ENCODE data around the gene ASPSCR1. TPM values are rescaled to one million over a fixed set of nuclear protein-coding genes. Genes with fewer than 3 reads are reported as not detected.
"Not testable (repeated sequence)": the region's sequence is repeated elsewhere in the genome, so short reads cannot be mapped to it uniquely, and the experiment has no call there.

The ASPSCR1 gene
- total RNA-seq, 1 donor from 2014 or later: 19.0 TPM

DNA sequence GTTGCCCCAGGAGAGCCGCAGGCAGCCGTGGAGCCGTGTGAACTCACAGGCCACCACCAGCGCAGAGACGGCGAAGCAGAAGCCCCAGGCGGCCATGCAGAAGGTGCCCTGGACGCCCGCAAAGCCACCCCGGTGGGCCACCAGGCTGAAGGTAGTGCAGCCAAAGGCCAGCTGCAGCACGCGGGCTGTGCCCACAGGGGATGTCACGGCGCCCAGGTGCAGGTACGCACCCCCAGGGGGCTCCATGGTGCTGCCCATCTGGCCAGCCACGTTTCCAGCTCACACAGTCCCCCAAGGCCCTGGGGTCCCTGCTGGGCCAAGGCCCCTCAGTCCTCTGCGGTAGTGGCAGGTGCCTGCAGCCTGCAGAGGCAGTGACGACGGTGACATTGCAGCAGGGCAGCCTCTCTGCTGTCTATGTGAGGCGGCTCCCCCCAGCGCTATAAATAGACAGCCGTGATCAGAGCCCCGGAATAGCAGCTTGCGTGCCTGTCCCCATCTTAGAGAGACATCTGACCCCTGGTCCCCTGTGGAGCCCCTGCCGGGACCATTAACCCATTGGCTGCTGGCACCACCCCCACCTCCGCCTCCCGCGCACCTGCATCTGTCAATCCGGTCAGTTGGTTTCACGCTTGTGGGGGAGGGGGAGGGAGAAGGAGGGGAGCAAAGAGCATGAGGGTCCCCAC is 35.8 kb upstream of the ASPSCR1 start:
- no peak for ATAC-seq

DNA sequence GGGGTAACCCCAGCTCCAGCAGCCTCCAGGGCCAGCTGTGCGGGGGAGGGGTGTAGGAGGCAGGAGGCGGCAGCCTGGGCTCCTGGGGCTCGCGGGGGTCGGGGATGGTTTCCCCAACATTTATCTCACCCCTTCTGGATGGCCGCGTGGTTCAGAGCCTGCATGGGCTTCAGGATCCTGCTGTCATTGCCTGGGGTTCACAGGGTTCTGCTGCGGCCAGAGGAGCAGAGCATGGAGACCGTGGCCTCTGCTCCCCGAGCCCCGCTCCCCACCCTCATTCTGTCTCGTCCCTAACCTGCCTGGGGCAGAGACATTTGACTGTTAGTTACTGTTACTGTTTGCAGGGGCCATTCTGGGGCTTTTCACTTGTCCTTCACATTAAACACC is 35.3 kb upstream of the ASPSCR1 start:
- no peak for ATAC-seq

DNA sequence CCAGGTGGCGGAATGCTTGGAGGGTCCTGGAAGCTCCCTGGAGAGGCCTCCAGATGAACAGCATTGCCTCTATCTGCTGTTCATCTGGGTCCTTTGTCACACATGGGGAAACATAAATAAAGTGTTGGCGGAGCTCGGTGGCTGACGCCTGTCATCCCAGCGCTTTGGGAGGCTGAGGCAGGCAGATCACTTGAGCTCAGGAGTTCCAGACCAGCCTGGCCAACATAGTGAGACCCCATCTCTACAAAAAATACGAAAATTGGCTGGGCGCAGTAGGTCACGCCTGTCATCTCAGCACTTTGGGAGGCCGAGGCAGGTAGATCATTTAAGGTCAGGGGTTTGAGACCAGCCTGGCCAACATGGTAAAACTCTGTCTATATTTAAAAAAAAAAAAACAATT is 32.6 kb upstream of the ASPSCR1 start:
- ATAC-seq: no peak

DNA sequence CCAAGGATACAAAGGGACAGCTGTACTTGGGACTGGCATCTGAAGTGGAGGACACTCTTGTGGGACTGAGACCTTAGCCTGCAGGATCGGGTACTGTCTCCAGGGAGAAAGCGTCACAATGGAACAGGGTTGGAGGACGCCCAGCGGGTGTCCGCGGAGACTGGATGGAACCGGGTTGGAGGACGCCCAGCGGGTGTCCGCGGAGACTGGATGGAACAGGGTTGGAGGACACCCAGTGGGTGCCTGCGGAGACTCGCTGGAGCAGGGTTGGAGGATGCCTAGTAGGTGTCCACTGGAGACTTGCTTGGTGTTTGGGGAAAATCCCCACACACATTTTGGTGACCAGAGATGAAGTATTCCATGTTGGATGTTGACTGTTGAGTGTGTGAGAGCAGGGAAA is 30.2 kb upstream of the ASPSCR1 start, which contains the start of gene MYADML2:
MYADML2 (minus strand) TSS at position 45 of the 400 bp plus-strand sequence. CDS start 5,492 bp downstream, outside the sequence.
- no peak for ATAC-seq

DNA sequence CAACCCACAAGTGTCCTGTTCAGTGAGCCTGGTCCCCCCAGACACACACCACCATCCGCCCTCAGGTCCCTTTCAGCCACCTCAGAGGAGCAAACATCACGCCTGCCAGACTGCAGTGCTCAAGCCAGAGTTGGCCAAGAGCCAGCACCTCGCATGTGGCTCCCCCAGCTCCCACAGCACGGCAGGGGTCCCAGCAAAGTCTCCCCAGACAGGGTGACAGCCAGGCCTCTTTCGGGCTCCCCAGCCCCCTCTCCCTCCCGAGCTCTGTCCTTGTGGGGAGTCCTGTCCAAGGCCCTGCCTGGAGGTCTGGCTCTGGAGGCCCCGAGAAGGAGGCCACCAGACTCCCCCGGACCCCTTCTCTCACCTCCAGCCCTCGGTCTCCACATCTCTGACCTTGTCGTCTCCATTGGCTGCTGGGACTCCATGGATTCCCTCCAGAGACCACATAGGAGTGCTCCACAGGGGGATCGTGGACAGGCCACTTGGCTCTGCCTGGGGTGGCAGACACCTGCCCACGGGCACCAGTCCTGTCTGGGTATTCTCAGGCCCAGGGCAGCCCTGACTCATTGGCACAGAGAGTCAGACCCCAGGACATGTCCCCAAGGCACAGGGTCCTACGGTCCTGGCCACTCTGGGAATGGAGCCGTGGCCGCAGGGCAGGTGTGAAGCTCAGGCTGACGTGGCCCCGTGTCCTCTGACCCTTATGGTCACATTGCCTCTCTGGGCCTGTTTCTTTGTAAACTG is 28.6 kb upstream of the ASPSCR1 start:
- ATAC-seq: peak; percentile 5

DNA sequence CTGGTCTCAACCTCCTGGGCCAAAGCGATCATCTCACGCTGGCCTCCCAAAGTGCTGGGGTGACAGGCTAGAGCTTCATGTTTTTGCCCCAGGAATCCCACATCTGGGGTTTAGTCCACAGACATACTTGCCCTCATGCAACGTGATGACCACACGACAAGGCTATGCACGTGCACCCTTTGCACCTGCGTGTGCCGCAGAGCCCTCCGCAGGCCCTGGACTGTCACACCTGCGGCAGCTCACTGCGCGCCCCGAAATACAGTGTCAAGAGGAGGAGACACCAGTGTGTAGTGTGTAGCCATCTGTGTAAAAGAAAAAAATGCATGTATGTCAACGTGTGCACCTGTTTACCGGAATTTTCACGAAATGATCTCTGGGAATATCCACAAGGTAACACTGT is 26.9 kb upstream of the ASPSCR1 start:
- ATAC-seq: no peak

DNA sequence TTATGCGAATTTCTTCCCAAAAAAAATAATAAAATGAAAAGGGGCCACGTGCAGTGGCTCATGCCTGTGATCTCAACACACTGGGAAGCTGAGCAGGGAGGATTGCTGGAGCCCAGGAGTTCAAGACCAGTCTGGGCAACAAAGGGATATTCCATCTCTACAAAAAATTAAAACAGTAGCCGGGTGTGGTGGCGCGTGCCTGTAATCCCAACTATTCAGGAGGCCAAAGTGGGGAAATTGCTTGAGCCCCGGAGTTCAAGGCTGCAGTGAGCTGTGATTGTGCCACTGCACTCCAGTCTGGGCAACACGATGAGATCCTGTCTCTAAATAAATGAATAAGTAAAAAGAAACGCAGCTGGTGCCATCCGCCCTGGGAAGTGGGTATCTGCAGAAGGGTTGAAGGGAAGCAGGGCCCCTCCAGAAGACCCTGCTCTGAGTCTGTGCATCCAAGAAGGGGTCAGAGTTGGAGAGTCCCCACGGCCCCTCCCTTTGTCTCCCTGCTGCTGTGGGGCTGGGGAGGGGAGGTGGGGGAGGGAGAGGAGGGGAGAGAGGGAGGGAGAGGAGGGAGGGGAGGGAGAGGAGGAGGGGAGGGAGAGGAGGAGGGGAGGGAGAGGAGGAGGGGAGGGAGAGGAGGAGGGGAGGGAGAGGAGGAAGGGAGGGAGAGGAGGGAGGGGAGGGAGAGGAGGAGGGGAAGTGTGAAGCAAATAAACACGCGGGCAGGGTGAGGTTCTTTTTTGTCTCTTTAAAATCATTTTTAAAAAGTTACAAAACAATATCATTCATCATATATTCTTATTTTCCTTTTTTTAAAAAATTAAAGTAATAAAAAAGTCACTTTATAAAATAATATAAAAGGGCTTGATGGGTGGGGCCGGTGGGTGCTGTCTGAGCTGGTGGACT is 25.4 kb upstream of the ASPSCR1 start:
- ATAC-seq: no peak

DNA sequence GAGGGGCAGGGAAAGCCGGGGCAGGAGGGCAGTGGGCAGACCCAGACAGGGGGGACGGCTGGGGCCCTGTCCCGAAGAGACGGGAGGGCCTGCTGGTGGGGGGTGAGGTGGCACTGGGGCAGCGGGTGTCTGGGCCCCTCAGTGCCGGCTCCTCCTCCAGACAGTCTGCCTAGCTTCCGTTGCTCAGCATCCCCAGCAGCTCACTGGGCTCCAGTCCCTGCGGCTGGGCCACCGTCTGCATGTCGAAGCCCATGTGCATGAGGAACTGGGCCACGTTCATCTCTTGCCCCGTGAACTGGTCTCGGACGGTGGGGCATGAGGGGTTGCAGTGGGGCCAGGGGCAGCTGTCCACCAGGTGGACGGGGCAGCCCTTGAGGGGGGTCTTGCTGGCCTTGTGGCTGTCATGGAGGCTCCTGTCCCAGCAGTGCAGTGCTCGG is 24.6 kb upstream of the ASPSCR1 start:
- ATAC-seq: no peak

DNA sequence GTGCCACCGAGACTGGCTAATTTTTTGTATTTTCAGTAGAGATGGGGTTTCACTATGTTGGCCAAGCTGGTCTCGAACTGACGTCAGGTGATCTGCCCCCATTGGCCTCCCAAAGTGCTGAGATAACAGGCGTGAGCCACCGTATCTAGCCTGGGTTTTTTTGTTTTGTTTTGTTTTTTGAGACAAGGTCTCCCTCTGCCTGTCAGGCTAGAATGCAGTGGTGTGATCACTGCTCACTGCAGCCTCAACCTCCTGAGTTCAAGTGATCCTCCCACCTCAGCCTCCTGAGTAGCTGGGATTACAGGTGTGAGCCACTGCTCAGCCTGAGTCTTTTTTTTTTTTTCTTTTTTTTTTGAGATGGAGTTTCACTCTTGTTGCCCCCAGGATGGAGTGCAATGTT is 24.0 kb upstream of the ASPSCR1 start:
- not testable (repeated sequence) for ATAC-seq

DNA sequence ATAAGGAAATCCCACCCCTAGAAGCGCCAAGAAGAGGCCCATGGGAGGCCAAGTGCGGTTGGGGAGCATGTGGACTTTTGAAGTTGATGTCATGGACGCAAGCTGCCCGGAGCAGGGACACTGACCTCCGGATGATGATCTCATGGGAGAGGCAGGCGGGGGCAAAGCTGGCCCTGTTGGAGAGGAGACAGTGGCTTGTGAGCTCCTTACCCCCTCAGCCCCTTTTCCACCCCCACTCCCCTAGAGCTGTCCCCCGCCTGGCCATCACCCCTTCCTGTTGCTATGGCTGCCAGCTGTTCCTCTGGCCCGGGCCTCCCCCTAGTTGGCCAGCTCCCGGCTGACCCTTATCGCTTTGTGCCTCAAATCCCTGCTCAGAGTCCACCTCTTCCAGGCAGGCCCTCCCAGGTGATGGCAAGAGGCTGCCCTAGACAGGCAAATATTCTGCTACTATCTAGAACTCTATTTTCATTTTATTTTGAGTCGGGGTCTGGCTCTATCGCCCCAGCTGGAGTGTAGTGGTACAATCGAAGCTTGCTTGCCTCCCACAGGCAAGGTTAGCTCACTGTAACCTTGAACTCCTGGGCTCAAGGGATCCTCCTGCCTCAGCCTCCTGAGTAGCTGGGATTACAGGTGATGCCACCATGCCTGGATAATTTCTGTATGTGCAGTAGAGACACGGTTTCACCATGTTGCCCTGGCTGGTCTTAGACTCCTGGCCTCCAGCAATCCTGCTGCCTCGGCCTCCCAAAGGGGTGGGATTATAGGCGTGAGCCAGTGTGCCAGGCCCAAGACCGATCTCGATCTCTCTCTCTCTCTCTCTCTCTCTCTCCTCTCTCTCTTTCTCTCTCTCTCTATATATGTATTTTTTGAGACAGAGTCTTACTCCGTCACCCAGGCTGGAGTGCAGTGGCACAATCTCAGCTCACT is 23.0 kb upstream of the ASPSCR1 start:
- no peak for ATAC-seq

DNA sequence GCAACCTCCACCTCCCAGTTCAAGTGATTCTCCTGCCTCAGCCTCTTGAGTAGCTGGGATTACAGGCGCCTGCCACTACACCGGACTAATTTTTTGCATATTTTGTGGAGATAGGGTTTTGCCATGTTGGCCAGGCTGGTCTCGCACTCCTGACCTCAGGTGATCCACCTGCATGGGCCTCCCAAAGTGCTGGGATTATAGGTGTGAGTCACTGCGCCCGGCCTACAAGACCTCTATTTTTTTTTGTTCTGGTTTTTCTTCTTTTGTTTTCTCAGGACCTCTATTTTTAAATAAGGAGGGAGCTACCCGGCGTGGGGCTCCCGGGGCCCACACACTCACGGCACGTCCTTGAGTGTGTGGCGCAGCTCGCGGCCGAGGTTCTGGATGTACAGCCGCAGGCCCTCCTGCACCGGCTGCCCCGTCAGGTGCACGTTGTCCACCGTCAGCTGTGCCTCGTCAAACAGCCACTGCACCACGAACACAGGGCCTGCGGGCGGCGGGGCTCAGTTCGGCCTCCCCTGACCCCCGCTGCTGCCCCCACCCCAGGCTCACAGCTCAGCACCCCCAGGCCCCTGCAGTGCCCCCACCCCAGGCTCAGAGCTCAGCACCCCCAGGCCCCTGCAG is 22.3 kb upstream of the ASPSCR1 start:
- ATAC-seq: no peak

DNA sequence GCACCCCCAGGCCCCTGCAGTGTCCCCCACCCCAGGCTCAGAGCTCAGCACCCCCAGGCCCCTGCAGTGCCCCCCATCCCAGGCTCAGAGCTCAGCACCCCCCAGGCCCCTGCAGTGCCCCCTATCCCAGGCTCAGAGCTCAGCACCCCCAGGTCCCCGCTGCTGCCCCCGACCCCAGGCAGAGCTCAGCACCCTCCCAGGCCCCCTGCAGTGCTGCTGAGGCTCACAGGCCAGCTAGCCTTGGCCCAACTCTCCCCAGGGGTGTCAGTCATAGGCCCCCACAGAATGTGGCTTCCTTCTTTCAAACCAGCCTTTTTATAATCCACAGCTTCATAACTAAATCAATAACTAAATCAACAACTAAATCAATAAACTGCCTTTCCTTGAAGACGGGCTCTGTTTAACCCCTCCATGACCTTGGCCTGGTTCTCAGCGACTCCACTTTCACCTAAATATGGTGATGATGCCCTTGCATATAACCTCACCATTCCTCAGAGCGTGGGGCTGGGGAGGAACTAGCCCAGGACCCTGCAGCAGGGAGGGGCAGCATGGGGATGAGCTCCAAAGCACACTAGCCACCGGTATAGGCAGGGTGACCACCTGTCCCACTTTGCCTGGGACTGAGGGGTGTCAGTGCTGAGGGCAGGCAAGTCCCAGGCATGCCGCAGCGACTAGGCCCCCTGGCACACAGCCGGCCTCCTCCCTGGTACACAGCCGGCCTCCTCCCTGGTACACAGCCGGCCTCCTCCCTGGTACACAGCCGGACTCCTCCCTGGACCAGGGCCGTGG is 21.5 kb upstream of the ASPSCR1 start:
- ATAC-seq: no peak

DNA sequence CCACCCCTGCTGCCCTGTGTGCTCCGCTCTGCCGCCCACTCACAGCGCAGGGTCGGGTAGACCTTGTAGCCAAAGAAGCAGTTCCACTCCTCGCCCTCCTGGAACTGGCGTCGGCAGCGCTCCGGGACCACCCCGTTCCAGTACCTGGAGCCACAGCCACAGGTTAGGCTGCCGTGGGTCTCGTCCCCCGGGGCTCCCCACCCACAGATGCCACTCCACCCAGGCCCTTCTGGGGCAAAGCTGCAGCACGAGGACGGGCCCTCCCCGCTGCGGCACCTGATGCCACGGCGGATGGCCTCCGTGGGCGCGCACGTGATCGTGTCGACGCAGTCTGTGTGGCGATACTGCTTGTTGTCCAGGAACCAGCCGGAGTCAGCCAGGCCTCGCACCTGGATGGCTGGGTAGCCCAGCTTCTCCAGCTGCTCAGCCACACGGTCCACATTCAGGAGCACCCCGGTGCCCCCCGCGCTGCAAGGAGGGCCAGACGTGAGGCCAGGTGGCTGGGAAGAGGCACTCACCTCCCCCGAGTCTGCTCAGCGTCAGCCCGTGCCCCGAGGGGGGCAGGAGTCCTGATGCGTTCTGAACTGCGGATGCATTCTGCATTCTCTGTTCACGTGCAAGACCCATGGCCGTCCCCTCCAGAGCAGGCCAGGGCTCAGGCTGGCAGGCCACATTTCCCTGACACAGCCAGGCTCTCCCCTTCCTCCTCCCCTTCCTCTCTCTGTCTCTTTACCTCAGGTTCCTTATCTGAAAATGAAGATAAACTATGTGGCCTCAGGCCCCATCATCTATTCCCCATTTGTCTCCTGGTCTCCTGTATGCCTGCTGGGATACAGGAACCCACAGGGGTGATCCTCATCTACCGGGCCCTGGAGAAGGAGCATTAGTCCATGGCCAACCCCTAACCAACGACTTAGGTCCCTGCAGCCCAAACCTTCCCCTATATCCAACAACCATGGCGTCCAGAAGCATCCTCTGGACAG is 20.5 kb upstream of the ASPSCR1 start:
- no peak for ATAC-seq

DNA sequence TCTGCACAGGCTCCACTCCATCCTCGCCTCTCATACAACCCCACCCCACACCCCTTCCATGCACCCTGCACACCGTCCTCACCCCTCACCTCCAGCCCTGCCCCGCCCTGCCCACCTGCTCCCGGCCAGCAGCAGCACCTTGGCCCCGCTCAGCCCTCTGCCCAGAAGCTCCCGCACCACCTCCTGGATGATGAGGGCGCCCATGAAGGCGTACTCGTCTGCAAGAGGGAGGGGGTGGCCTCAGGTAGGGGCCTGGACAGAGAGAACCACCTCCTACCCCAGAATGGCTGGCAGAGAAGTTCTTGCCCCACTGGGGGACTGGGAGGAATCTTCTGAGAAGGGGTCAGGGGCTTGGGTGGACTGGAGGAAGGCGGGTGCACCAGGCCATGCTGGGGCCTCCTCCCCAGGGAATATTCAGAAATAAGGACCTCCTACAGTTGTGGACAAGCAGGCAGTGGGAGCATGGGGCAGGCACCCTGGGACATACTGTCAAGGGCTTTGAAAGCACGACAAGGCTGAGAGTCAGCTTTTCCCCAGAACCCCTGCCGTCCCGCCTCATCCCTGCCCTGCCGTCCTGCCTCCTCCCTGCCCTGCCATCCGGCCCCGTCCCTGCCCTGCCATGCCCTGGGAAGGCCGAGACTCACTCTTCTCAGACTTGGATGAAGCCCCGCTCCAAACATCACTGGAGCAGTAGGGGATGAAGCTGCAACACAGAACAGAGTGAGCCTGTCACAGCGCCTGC is 19.6 kb upstream of the ASPSCR1 start:
- no peak for ATAC-seq

DNA sequence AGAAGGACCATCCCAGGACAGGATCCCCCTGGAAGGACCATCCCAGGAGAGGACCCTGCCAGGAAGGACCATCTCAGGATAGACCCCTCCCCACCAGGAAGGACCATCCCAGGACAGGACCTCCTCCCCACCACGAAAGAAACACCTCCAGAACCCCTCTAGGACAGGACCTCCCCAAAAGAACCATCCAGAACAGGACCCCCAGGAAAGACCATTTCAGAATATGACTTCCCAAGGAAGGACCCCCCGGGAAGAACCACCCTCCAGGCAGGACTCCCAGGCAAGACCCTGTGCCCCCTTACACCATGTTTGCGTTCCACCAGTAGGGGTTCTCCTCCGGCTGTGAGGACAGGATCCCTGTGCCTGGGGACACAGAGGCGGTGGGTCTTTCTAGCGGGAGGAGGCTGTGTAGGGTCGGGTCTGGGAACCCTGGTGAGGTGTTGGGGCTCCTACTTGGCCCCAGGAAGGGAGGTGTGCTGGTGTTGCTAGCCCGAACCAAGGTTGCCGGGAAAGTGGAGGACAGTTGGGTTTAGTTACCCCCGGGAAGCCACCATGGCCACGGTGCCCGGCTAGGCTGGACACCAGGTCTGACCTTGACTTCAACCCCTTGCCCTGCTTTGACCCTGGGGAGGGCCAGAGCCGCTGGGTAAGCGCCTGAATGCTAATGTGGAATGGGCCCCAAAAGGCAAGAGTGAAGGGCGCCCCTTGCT is 18.6 kb upstream of the ASPSCR1 start:
- ATAC-seq: no peak

DNA sequence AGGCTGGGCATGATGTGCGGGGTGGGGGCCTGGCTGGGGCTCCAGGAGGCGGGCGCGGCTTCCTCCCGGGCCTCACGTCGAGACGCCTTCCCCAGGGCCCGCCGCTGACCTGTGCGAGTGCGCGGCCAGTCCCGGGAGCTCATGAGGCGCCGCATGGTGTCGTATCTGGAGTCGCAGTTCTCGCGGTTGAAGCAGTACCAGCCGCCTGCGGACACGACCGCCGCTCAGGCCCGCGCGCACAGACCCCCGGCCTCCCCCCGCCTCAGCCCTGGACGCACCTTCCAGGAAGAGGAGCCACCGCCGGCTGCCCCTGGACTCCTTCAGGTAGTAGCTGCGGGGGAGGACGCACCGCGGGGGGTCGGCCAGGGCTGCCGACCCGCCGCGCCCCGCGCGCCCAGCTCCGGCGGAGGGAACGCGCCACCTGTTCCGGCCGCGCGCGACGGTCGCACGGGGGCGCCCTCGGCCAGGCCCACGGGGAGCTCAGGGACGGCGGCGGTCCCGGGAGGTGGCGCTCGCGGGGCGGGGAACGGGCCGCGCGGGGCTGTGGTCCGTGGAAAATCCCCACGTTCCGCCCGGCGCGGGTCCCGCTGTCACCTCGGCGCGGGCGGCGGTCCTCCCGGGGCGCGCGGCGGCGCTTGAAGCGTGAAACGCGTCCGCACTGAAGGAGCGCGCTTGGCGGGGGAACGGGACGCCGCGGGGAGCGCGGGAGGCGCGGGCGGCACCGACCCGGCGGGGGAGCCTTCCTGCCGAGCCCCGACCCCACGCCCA is 17.9 kb upstream of the ASPSCR1 start:
- peak; percentile 80 for ATAC-seq

All from esophagus mucosa (tissue), 1 donor.